ENCODE results near the gene HK1. TPM values are rescaled to one million over a fixed set of nuclear protein-coding genes. Genes with fewer than 3 reads are reported as not detected.
"Not testable (repeated sequence)": the region's sequence is repeated elsewhere in the genome, so short reads cannot be mapped to it uniquely, and the experiment has no call there.

Gene HK1
- total and polyA plus RNA-seq, 2 of the 4 experiments (the other 2 are of a cell fraction): 53.7 to 90.5 TPM

GRCh38 chr10:69449841-69450240 lies 171.5 kb downstream of the HK1 start:
- BruUV-seq (replicated peaks): no TSS peak
- H4K5ac ChIP-seq (ENCODE audit: low read depth, low read length): no peak overlapping the region
- H2BK5ac ChIP-seq (ENCODE audit: low read depth, low read length, poor library complexity, severe bottlenecking): no peak overlapping the region
- peak overlapping the region; percentile 54; the same call in 1 of the 2 replicates for H3K4ac ChIP-seq (ENCODE audit: low read depth, low read length)
- no peak overlapping the region for H3K27ac ChIP-seq (ENCODE audit: insufficient read depth, low read length)
- ChIA-PET POLR2A (ENCODE audit: unreplicated experiment) (no interaction called here), CTCF (interaction anchor here (1.8 kb wide), 1 partner anchor 22 kb away, joined by 6 read pairs; no protein-coding TSS in a partner anchor)
- no peak overlapping the region for H3K4me2 ChIP-seq (ENCODE audit: low read depth, low read length)
- no peak overlapping the region for H3K23ac ChIP-seq (ENCODE audit: low read depth, low read length)
- no peak overlapping the region for H3K4me3 ChIP-seq (ENCODE audit: insufficient read depth, low read depth, low read length)
- H2BK120ac ChIP-seq (ENCODE audit: low read depth, low read length): peak overlapping the region; percentile 24; the same call in 1 of the 2 replicates
- peaks cover 13% of the 10 kb centered on the region for H3K9me1 ChIP-seq (ENCODE audit: insufficient read depth, low read length)
- intact Hi-C loops (cut with micrococcal nuclease): no loop called here
- H3K56ac ChIP-seq (ENCODE audit: extremely low read depth, insufficient read depth, low read length): no peak overlapping the region
- peaks cover 9% of the 10 kb centered on the region for H3K4me1 ChIP-seq (ENCODE audit: control insufficient read depth, insufficient read depth, low read length)
- H2AK5ac ChIP-seq (ENCODE audit: low read depth, low read length): no peak overlapping the region; the same call in 1 of the 2 replicates
- no peak overlapping the region for H2BK20ac ChIP-seq (ENCODE audit: low read depth, low read length)
- H3K79me1 ChIP-seq (ENCODE audit: low read depth in 1 of 2, low read length in 2 of 2): no peaks in the 10 kb centered on the region
- peak overlapping the region; percentile 47 for H2AFZ ChIP-seq (replicated peaks; ENCODE audit: low read length, poor library complexity)
- H4K20me1 ChIP-seq (ENCODE audit: insufficient read depth, low read length): peaks cover 3% of the 10 kb centered on the region; the same call in 1 of the 2 replicates
- no peak overlapping the region for H4K8ac ChIP-seq (ENCODE audit: low read depth in 2 of 2, low read length in 2 of 2)
- no CpG with 5 or more reads among the region's 1 CpG for WGBS, 2 experiments (ENCODE audit: extremely low coverage in 2 of 2, insufficient read length in 1 of 2)
- no peaks in the 10 kb centered on the region for H3K36me3 ChIP-seq (ENCODE audit: control insufficient read depth, insufficient read depth, low read length)
- ATAC-seq (ENCODE audit: low read depth): peak; percentile 31; the same call in 1 of the 2 replicates
- 0 out of 3 replicates have a peak overlapping the region, but pooled peaks have one; percentile 5 for H2BK15ac ChIP-seq (ENCODE audit: low read depth, low read length)
- peak; percentile 13 for DNase-seq
- no peak overlapping the region for H2AK9ac ChIP-seq (replicated peaks; ENCODE audit: low read depth, low read length, poor library complexity)
- no peaks in the 10 kb centered on the region for H3K9me3 ChIP-seq (ENCODE audit: control insufficient read depth, insufficient read depth, low read length)
- in situ Hi-C loops (cut with MboI; ENCODE audit: low sequenced_read_pairs): no loop called here
- H3K18ac ChIP-seq (ENCODE audit: low read depth, low read length): no peak overlapping the region
- no peak overlapping the region for H3K14ac ChIP-seq (replicated peaks; ENCODE audit: low read depth, low read length)
- TF ChIP-seq CTCF (conservative IDR thresholded peaks at IDR 0.05; ENCODE audit: low read depth, low read length): peak; percentile 28; the same call in 1 of the 2 replicates
- no peak for TF ChIP-seq RAD21 (IDR thresholded peaks at IDR 0.05; ENCODE audit: low read length)
- TF ChIP-seq MAZ (IDR thresholded peaks at IDR 0.05; ENCODE audit: borderline replicate concordance, low read depth, low read length): no peak
- 0 out of 2 replicates have a peak, but pooled peaks have one; percentile 39 for TF ChIP-seq RFX5 (IDR thresholded peaks at IDR 0.05; ENCODE audit: low read depth, low read length)
- TF ChIP-seq SMC3 (IDR thresholded peaks at IDR 0.05; ENCODE audit: low read depth, low read length): no peak
- H3K9ac ChIP-seq (ENCODE audit: low read depth, low read length): no peak overlapping the region
- no peak overlapping the region for H4K91ac ChIP-seq (ENCODE audit: insufficient read depth, low read depth, low read length)
- dilution Hi-C loops (cut with HindIII; ENCODE audit: low sequenced_read_pairs, unreplicated experiment): no loop called here
- peaks cover 16% of the 10 kb centered on the region for H3K27me3 ChIP-seq (ENCODE audit: control insufficient read depth, insufficient read depth, low read length)

GRCh38 chr10:69450395-69450794 lies 172.1 kb downstream of the HK1 start:
- H2BK120ac ChIP-seq (ENCODE audit: low read depth, low read length); H4K5ac ChIP-seq (ENCODE audit: low read depth, low read length); H3K4me2 ChIP-seq (ENCODE audit: low read depth, low read length); BruUV-seq (replicated peaks); H3K9me3 ChIP-seq (ENCODE audit: control insufficient read depth, insufficient read depth, low read length); DNase-seq; H4K20me1 ChIP-seq (ENCODE audit: insufficient read depth, low read length); H2AK9ac ChIP-seq (replicated peaks; ENCODE audit: low read depth, low read length, poor library complexity); H2BK20ac ChIP-seq (ENCODE audit: low read depth, low read length); H3K4me3 ChIP-seq (ENCODE audit: insufficient read depth, low read depth, low read length); intact Hi-C loops (cut with micrococcal nuclease); H2BK5ac ChIP-seq (ENCODE audit: low read depth, low read length, poor library complexity, severe bottlenecking); in situ Hi-C loops (cut with MboI; ENCODE audit: low sequenced_read_pairs); ATAC-seq (ENCODE audit: low read depth); H3K27ac ChIP-seq (ENCODE audit: insufficient read depth, low read length); H2AFZ ChIP-seq (replicated peaks; ENCODE audit: low read length, poor library complexity); H3K4me1 ChIP-seq (ENCODE audit: control insufficient read depth, insufficient read depth, low read length); H3K18ac ChIP-seq (ENCODE audit: low read depth, low read length); H2AK5ac ChIP-seq (ENCODE audit: low read depth, low read length); dilution Hi-C loops (cut with HindIII; ENCODE audit: low sequenced_read_pairs, unreplicated experiment); H3K14ac ChIP-seq (replicated peaks; ENCODE audit: low read depth, low read length); H3K36me3 ChIP-seq (ENCODE audit: control insufficient read depth, insufficient read depth, low read length); H4K8ac ChIP-seq (ENCODE audit: low read depth in 2 of 2, low read length in 2 of 2); H4K91ac ChIP-seq (ENCODE audit: insufficient read depth, low read depth, low read length); H3K9ac ChIP-seq (ENCODE audit: low read depth, low read length); H3K4ac ChIP-seq (ENCODE audit: low read depth, low read length); H3K56ac ChIP-seq (ENCODE audit: extremely low read depth, insufficient read depth, low read length); H3K79me1 ChIP-seq (ENCODE audit: low read depth in 1 of 2, low read length in 2 of 2); H3K23ac ChIP-seq (ENCODE audit: low read depth, low read length); H2BK15ac ChIP-seq (ENCODE audit: low read depth, low read length); POLR2A ChIA-PET (ENCODE audit: unreplicated experiment): not testable (repeated sequence)
- CTCF ChIA-PET: interaction anchor here (1.8 kb wide), 1 partner anchor 22 kb away, joined by 6 read pairs; no protein-coding TSS in a partner anchor
- Histone ChIP-seq H3K9me1 (ENCODE audit: insufficient read depth, low read length) (peaks cover 13% of the 10 kb centered on the region), H3K27me3 (ENCODE audit: control insufficient read depth, insufficient read depth, low read length) (peaks cover 16% of the 10 kb centered on the region)
- WGBS, 2 experiments (ENCODE audit: extremely low coverage in 2 of 2, insufficient read length in 1 of 2): 100% methylated on average over 1 of the region's 16 CpGs; no CpG with 5 or more reads in 1 of the 2 experiments
